Stimulated activated CD8-positive, alpha-beta memory T cell treated with anti-CD3 and anti-CD28 coated beads, Interleukin-7, amount 100 ng/mL, for 24 hours (primary cell): ENCODE results near the gene BICC1.

Source experiments
- DNase-seq: peaks from one replicate; pipeline ENCODE4 v3.0.0-alpha.2; 2020; ENCODE audit warnings: low read depth

The BICC1 gene

GRCh38 chr10:58821752-58822056 is 309.0 kb downstream of the BICC1 start:
- DNase-seq, result no peak

- DNase-seq, result no peak
Observed at GRCh38 chr10:58823983-58824382, 311.3 kb downstream of the BICC1 start.

- DNase-seq, result no peak
Observed at GRCh38 chr10:58824396-58824795, 311.7 kb downstream of the BICC1 start.

- DNase-seq, result no peak
Observed at GRCh38 chr10:58826694-58827093, 314.0 kb downstream of the BICC1 start.

GRCh38 chr10:58827381-58827780 is 314.7 kb downstream of the BICC1 start:
- no peak for DNase-seq

- DNase-seq, result no peak
Observed at GRCh38 chr10:58829839-58830238, 317.2 kb downstream of the BICC1 start.

GRCh38 chr10:58830697-58831096 is 318.0 kb downstream of the BICC1 start:
- no peak for DNase-seq

- DNase-seq, result no peak
Observed at GRCh38 chr10:58833771-58834561, 321.3 kb downstream of the BICC1 start.

GRCh38 chr10:58836176-58836700 is 323.6 kb downstream of the BICC1 start:
- DNase-seq, result no peak

GRCh38 chr10:58836991-58837575 is 324.4 kb downstream of the BICC1 start:
- no peak for DNase-seq

- DNase-seq, result no peak
Observed at GRCh38 chr10:58837826-58838225, 325.2 kb downstream of the BICC1 start.

GRCh38 chr10:58838561-58839208 is 326.0 kb downstream of the BICC1 start:
- no peak for DNase-seq

GRCh38 chr10:58839771-58840170 is 327.1 kb downstream of the BICC1 start:
- no peak for DNase-seq

- no peak for DNase-seq
Observed at GRCh38 chr10:58840840-58841435, 328.3 kb downstream of the BICC1 start.

- DNase-seq, result no peak
Observed at GRCh38 chr10:58842860-58843376, 330.2 kb downstream of the BICC1 start.

- DNase-seq, result no peak
Observed at GRCh38 chr10:58843760-58844159, 331.1 kb downstream of the BICC1 start.

GRCh38 chr10:58844680-58845079 is 332.0 kb downstream of the BICC1 start:
- DNase-seq, result no peak

GRCh38 chr10:58846856-58847255 is 334.2 kb downstream of the BICC1 start:
- no peak for DNase-seq

GRCh38 chr10:58851606-58852005 is 338.9 kb downstream of the BICC1 start:
- no peak for DNase-seq

GRCh38 chr10:58853668-58854067 is 341.0 kb downstream of the BICC1 start:
- DNase-seq, result no peak

- no peak for DNase-seq
Observed at GRCh38 chr10:58854811-58855210, 342.1 kb downstream of the BICC1 start.

GRCh38 chr10:58856508-58857240 is 344.0 kb downstream of the BICC1 start:
- DNase-seq, result no peak
